KBM-7 (cell line): ENCODE results near the gene TMEM178A.

ENCODE experiments used
- DNase-seq: peaks from one replicate; pipeline ENCODE4 v3.0.0-alpha.2; 2015
- in situ Hi-C: fragments of 300-500 bp; cut with MboI; formaldehyde crosslinking; loops from 2 replicates; pipeline ENCODE4 v1.14.3; 2020; ENCODE audit warnings: low sequenced_read_pairs, low pct_unique_long_range_greater_than_20kb, mixed read lengths

Gene TMEM178A

DNA sequence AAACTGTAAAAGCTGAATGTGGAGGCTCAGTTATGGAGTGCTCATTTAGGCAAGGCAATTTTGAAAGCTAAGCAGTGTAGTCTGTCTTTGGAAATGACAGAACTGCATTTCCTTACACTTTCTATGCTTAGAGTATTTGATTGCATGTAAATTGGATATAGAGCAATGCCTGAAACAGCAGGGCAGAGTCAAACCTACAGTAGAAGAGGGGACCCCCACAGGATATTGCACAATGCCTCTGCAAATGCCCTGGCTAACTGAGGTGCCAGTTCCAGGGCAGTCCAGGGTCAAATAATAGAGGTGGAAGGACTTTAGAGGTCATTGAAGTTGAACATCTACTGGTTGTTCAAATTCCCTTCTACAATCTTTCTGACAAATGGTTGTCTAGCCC lies 2.2 kb downstream of the TMEM178A start:
- no peak for DNase-seq
- in situ Hi-C loops, result no loop called here

GRCh38 chr2:39668576-39669080 lies 2.9 kb downstream of the TMEM178A start:
- DNase-seq, result no peak
- in situ Hi-C loops, result no loop called here

GRCh38 chr2:39671604-39672003 lies 5.9 kb downstream of the TMEM178A start:
- in situ Hi-C loops, result no loop called here
- DNase-seq, result no peak

GRCh38 chr2:39673018-39673417 lies 7.3 kb downstream of the TMEM178A start:
- in situ Hi-C loops, result no loop called here
- no peak for DNase-seq

DNA sequence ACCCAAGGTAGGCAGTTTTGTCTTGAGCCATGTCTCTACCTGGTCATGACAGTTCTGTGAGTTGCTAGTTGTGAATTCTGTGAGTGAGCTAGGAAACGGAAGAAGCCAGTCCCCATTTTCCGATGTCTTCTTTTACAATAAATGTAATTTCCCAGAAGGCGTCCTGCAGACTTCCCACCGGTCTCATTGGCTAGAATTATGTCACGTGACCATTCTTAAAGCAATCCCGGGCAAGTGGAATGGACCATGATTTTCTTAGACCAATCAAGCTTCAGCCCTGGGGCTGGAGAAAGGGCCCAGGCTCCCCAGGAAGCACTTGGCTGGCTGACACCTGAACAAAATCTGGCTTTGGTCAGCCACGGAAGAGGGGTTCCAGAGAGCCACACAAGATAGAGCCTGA lies 10.6 kb downstream of the TMEM178A start:
- in situ Hi-C loops, result no loop called here
- no peak for DNase-seq

DNA sequence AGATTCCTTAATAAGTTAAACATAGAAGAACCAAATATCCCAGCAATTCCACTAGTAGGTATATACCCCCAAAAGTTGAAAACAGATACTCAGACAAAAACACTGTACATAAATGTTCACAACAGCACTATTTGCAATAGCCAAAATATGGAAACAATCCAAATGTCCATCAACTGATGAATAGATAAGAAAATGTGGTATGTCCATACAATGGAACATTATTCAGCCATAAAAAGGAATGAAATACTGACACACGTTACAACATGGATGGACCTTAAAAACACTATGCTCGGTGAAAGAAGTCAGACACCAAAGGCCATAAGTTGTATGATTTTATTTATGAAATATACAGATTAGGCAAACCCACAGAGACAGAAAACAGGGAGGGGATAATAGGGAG lies 12.5 kb downstream of the TMEM178A start:
- in situ Hi-C loops, result no loop called here

DNA sequence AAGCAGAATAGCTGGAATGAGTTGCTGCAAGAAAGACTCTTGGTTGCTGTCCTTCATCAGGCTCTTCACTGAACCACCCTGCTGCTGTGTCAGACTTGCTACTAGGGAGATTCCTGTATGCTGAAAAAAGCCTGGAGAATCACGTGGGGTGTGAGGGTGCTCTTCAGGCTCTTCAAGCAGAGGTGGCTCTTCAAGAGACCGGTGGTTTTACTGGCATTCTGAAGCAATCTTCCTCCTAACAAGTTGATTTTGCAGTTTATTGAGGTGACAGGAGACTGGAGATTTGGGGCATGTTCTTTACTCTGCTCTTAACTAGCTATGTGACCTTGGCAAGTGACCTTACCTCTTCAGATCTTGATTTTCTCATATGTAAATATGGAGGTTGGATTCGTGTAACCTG lies 14.1 kb downstream of the TMEM178A start:
- no peak for DNase-seq
- in situ Hi-C loops, result no loop called here

More for the DNA sequence above, 12.5 kb downstream of the TMEM178A start:
- no peak for DNase-seq

DNA sequence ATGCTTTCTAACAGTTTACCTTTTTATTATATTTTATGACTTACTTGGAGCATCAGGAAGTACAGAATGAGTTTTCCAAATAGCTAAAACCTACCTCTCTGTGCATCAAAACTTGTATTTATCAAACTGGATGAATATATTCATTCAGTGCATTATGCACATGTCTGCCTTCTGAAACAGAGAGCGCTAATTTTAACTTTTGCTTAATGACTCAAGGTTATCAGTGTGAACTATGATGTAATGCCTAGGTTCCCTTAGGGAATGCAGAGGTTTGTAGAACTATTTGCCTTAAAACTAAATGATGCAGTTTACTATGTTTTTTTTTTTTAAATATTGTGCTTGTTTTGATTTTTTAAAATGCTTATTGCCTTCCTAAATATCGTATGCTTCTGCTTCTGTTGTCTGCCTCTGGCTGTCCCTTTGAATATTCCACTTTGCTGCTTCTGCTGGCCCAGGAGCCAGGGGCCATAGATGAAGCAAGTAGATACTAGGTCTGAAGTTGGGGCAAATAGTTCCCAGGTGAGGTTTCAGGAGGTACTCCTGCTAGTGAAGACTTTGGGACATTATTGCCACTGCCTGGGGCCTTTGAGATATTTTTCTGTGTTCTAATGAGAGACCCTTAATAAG lies 16.5 kb downstream of the TMEM178A start:
- no peak for DNase-seq
- in situ Hi-C loops, result no loop called here

GRCh38 chr2:39683022-39683699 lies 17.4 kb downstream of the TMEM178A start:
- in situ Hi-C loops, result no loop called here
- DNase-seq, result no peak

GRCh38 chr2:39684464-39684863 lies 18.7 kb downstream of the TMEM178A start:
- in situ Hi-C loops, result no loop called here

GRCh38 chr2:39685126-39685525 lies 19.4 kb downstream of the TMEM178A start:
- peak; percentile 80 for DNase-seq
- in situ Hi-C loops, result no loop called here

More at GRCh38 chr2:39684464-39684863, 18.7 kb downstream of the TMEM178A start:
- no peak for DNase-seq

DNA sequence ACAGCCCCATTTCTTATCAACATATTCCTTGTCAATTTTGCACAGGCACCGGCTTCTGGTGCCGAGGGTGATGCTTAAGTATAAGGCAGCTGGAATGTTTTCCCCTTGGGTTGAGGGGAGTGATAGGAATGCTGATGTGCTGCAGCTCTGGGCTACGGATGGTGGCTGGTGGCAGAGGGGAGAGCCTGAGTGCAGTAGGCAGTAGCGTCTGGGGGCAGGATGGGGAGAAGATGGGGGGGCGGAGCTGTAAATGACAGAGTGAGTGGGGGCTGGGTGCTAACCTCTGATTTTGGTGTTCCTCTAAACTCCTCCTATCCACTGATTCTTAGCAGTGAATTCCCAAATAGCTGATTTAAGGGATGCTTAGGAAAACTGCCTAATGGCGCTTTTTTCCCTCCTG lies 20.7 kb downstream of the TMEM178A start:
- DNase-seq, result no peak
- in situ Hi-C loops, result no loop called here

GRCh38 chr2:39688181-39688580 lies 22.5 kb downstream of the TMEM178A start:
- in situ Hi-C loops, result no loop called here
- peak; percentile 51 for DNase-seq

DNA sequence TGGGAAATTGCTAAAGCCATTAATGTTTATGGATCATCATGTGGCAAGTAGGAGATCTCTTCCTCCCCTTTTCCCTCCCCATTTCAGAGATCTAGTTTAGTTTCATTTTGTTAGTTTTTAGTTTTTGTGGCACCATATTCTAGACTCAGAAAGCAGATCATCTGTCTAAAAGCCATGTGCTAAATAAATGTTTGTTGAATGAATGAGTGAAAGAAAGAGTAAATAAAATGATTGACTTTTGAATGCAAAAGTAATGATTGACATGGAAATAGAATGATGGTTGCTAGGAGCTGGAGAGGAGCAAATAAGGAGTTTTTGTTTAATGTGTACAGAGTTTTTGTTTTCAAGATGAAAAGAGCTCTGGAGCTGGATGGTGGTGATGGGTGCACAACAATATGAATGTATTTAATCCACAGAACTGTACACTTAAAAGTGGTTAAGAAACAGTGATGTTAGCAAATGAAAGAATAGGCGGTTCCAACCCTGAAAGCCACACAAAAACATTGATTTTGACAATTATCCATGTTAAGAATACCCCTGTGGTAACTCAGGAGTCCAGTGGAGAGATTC lies 23.6 kb downstream of the TMEM178A start:
- in situ Hi-C loops, result no loop called here

DNA sequence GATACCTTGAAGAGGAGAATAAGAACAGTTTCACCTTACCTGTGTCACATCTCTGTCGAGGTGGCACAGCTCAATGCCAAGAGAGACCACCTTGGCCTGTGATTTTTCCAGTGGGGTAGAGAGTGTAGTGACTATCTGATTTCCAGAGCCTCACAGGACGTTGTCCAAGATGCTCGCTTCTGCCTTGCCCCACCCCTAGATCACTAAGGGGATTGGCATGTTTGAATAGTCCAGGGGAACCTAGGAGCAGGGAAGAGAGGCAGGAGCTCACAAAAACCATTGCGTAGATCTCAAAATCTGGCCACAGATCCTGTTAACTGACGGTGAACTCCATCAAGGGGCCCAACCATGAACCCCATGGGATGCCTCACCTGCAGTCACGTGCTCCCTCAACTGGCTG lies 24.2 kb downstream of the TMEM178A start:
- no peak for DNase-seq
- in situ Hi-C loops, result no loop called here

More for the DNA sequence above, 23.6 kb downstream of the TMEM178A start:
- DNase-seq, result no peak

DNA sequence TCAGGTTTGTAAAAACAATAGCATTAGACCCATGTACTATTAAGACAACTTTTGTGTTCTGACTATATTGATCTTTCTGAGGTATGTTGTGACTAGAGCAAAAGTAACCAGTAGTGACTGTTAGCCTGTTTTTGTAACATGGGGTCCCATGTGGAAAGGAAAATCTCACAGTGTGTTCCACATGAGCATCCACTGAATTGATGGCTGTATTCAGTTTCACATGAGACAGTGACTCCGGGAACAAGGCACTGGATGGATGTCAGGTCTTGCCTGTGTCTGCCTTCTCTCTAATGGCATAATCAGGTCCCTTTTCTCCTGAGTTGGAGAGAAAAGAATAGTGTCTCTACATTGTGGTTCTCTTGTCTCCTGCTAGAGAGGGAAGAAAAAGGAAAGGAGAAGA lies 27.5 kb downstream of the TMEM178A start:
- in situ Hi-C loops, result no loop called here
- no peak for DNase-seq

- in situ Hi-C loops, result no loop called here
- DNase-seq, result no peak
Observed at GRCh38 chr2:39696101-39696553, 30.4 kb downstream of the TMEM178A start.

GRCh38 chr2:39696838-39697237 lies 31.1 kb downstream of the TMEM178A start:
- in situ Hi-C loops, result no loop called here
- DNase-seq, result peak; percentile 39

GRCh38 chr2:39697454-39697853 lies 31.7 kb downstream of the TMEM178A start:
- in situ Hi-C loops, result no loop called here
- no peak for DNase-seq

- no peak for DNase-seq
- in situ Hi-C loops, result loop anchor here (25.0 kb wide), 1 partner anchor 339 kb away; no protein-coding TSS in a partner anchor
Observed at GRCh38 chr2:39701137-39701536, 35.4 kb downstream of the TMEM178A start.
